Measurements from ENCODE around the gene MED4. TPM values are rescaled to one million over a fixed set of nuclear protein-coding genes. Genes with fewer than 3 reads are reported as not detected.

Gene MED4
- total RNA-seq, 1 donor from 2014 or later: 28.1 TPM

DNA sequence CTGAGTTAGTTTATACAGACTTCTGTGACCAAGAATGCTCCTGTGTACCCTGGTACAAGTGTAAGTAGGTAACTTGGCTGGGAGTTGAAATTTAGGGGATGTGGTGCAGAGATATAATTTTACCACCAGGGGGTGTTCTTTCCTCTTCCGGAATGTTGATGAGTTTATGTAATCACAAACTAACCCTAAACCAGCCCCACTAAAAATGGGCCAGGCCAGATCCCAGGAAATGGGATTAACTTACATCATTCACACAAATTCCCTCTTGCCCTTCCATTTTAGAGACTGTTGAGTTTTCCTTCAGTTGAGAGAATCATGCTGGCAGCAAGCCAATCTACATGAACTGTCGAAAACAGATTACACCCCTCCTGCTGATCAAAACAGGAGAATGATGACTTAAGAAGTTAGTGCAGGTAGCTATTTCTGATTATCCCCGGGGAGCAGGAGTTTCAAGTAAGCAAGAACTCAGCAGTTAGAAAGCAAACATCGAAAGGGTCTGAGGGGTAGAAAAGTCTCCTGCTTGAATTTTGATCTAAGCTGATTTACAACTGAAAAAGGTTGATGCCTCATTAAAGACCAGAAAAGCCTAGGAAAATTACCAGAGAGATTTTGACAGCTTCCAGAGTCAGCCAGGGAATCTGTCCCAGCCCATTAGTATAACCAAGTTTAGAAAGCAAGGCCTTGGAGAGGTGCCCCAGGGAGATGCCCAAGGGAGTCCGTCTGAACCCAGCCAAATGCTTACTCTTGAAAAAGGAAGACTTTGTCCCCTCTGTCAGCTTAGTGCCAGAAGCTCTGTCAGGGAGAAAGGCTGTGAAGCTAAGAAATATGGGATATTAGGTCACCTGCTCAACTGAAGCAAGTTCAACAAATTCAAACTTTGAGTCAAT is 32.3 kb upstream of the MED4 start:
- DNase-seq (ENCODE audit: low read depth): peak; percentile 56
- TF ChIP-seq, protein P1, sequence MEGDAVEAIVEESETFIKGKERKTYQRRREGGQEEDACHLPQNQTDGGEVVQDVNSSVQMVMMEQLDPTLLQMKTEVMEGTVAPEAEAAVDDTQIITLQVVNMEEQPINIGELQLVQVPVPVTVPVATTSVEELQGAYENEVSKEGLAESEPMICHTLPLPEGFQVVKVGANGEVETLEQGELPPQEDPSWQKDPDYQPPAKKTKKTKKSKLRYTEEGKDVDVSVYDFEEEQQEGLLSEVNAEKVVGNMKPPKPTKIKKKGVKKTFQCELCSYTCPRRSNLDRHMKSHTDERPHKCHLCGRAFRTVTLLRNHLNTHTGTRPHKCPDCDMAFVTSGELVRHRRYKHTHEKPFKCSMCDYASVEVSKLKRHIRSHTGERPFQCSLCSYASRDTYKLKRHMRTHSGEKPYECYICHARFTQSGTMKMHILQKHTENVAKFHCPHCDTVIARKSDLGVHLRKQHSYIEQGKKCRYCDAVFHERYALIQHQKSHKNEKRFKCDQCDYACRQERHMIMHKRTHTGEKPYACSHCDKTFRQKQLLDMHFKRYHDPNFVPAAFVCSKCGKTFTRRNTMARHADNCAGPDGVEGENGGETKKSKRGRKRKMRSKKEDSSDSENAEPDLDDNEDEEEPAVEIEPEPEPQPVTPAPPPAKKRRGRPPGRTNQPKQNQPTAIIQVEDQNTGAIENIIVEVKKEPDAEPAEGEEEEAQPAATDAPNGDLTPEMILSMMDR (conservative IDR thresholded peaks at IDR 0.05; ENCODE audit: low read depth, low read length): peak; percentile 72
- H3K4me3 ChIP-seq (ENCODE audit: low read depth, low read length): no peak overlapping the region

DNA sequence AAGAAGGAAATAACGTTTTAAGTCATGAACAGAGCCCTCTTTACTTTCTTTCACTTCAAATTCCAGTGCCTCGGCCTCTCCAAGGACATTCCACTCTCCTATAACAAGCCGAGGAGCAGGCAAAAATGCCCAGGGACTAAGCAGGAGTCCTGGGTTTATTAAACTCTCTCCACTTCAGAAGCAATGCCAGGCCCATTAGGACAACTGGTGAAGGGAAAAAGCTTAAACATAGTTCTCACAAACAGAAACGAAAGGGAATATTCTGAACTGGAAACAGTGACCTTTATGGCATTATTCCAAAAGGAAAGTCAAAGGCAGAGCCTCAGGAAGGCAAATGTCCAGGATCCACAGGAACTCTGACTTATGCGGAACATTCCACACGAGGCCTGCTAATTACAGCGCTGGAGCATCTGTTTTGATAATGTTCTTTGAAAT is 30.9 kb upstream of the MED4 start:
- TF ChIP-seq, protein P1 (conservative IDR thresholded peaks at IDR 0.05; ENCODE audit: low read depth, low read length): no peak
- H3K4me3 ChIP-seq (ENCODE audit: low read depth, low read length): peak overlapping the region; percentile 12
- peak; percentile 58 for DNase-seq (ENCODE audit: low read depth)

DNA sequence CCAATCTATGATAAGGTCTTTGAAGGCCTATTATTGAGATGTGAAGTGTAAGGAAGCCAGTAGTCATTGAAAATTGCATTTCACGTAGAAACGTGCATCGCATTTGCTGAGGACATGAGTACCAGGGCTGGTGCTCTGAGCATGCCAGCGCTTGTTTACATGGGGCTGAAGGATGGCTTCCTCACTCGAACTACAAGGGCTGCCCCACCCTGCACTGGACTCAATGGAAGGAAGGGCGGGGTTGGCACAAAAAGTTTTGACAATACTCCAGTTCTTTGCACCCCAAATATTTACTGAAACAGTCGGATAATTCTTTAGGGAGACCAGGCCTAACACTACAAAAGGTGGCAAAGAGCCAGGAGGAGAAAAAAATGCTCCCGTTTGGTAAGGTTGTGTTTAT is 28.9 kb upstream of the MED4 start:
- TF ChIP-seq, protein P1 (conservative IDR thresholded peaks at IDR 0.05; ENCODE audit: low read depth, low read length): no peak
- H3K4me3 ChIP-seq (ENCODE audit: low read depth, low read length): no peak overlapping the region
- DNase-seq (ENCODE audit: low read depth): no peak

DNA sequence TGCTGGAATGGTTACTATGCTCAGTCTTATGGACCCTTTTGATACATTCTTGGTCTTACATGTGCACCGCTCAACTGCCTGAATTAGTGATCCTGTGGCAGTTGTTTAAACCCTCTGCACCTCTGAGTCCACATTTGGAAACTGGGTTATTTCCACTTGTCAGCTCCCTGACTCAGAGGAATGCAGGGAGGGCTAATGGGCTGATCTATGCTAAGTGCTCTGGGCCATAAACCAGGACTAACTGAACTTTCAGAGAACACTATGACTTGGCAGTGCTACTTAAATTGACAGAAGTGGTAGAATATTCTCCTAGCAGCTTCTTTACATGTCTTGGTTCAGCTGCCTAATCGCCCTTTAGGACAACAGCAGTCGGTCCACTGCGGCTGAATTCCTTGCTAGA is 26.8 kb upstream of the MED4 start:
- H3K4me3 ChIP-seq (ENCODE audit: low read depth, low read length): no peak overlapping the region
- DNase-seq (ENCODE audit: low read depth): peak; percentile 79
- TF ChIP-seq, protein P1 (conservative IDR thresholded peaks at IDR 0.05; ENCODE audit: low read depth, low read length): no peak

DNA sequence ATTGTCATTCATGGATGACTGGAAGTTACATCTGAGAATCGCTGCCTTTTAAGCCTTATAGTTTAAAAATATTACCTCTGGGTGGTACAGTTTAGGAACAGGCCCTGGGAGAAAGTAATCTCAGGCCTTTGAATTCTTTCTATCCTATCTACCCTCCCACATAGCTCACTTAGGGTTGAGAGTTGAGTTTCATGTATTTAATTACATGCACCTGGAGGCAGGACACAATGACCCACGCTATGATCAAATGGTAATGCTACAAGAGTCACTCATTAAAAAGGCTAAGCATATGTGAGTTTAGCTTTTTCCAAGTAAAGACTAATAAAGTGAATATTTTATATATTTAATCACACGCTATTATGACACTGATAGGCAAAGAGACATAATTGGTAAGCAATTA is 25.3 kb upstream of the MED4 start:
- TF ChIP-seq, protein P1 (conservative IDR thresholded peaks at IDR 0.05; ENCODE audit: low read depth, low read length): no peak
- no peak for DNase-seq (ENCODE audit: low read depth)

DNA sequence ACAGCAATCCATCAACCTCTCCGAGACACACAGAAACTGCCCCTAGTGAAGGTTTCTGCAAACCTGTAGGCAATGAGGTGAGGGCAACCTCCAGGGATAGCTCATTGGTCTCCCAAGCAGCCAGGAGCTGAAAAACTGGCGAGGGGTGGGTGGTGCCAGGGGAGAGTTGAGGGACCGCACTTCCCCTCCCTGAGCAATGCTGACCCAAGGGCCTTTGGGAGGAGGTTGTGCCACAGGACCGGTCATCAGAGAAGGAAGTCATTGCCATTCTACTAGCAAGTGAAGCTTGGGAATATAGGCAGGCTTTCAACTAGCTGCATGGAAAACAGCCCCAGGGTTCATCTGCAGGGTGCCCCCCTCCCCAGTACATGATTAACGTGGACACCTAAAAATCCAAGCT is 23.1 kb upstream of the MED4 start:
- TF ChIP-seq, protein P1 (conservative IDR thresholded peaks at IDR 0.05; ENCODE audit: low read depth, low read length): no peak
- H3K4me3 ChIP-seq (ENCODE audit: low read depth, low read length): no peak overlapping the region
- no peak for DNase-seq (ENCODE audit: low read depth)

More for the DNA sequence above, 25.3 kb upstream of the MED4 start:
- no peak overlapping the region for H3K4me3 ChIP-seq (ENCODE audit: low read depth, low read length)

DNA sequence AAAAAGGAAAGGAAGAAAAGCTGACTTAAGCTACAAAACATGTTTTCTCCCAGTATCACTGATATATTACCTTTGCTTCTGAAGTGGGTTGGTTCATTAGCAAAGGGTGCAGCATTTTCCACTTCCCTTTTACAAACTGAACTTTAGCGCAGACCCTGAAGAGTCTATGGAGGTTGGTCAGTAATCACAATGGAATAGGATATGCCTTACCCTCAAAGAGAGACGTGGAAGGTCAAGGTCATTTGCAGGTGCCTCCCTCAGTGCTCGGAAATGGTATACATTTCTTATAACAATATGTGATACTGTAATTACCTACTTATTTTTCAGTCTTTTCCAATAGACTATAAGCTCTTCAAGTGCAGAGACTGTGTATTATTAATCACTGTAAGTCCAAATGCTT is 21.9 kb upstream of the MED4 start:
- TF ChIP-seq, protein P1 (conservative IDR thresholded peaks at IDR 0.05; ENCODE audit: low read depth, low read length): no peak
- no peak overlapping the region for H3K4me3 ChIP-seq (ENCODE audit: low read depth, low read length)
- DNase-seq (ENCODE audit: low read depth): no peak

Data from epithelial cell of proximal tubule (primary cell).